Smooth muscle cell (in vitro differentiated cells): ENCODE measurements around the gene LMF1. TPM values are rescaled to one million over a fixed set of nuclear protein-coding genes. Genes with fewer than 3 reads are reported as not detected.
A peak's percentile ranks its signal among the peaks of the same experiment; 100 is the strongest.

Experiments used
- DNase-seq: peaks from one replicate; lab custom pipeline; 2025; ENCODE audit not compliant: unreplicated experiment; lab: John Stamatoyannopoulos, UW
- H2AFZ ChIP-seq: fragments of 200-600 bp; sonication (generic); 2 replicates; pipeline ENCODE4 v1.6.0; 2016; ENCODE audit warnings: antibody characterized with exemption, low read depth, mild to moderate bottlenecking
- H3F3A ChIP-seq: fragments of 200-600 bp; sonication (generic); 2 replicates; pipeline ENCODE4 v1.6.0; 2017; ENCODE audit warnings: antibody characterized with exemption, low read depth
- H3K27ac ChIP-seq: fragments of 200-600 bp; sonication (generic); 2 replicates; pipeline ENCODE4 v1.5.1; 2016; ENCODE audit warnings: low read depth, mild to moderate bottlenecking
- H3K27me3 ChIP-seq: fragments of 200-600 bp; sonication (generic); 2 replicates; pipeline ENCODE4 v1.6.1; 2016; ENCODE audit warnings: low read depth, mild to moderate bottlenecking
- H3K36me3 ChIP-seq: fragments of 200-600 bp; sonication (generic); 2 replicates; pipeline ENCODE4 v1.5.1; 2016; ENCODE audit warnings: low read depth
- H3K4me1 ChIP-seq: fragments of 200-600 bp; sonication (generic); 2 replicates; pipeline ENCODE4 v1.5.1; 2016; ENCODE audit warnings: low read depth
- H3K4me2 ChIP-seq: fragments of 200-600 bp; sonication (generic); 2 replicates; pipeline ENCODE4 v1.6.0; 2016; ENCODE audit warnings: mild to moderate bottlenecking
- H3K4me3 ChIP-seq: fragments of 200-600 bp; sonication (generic); 2 replicates; pipeline ENCODE4 v1.5.1; 2016; ENCODE audit warnings: mild to moderate bottlenecking
- H3K79me2 ChIP-seq: fragments of 200-600 bp; sonication (generic); 2 replicates; pipeline ENCODE4 v1.6.0; 2016; ENCODE audit warnings: low read depth, mild to moderate bottlenecking
- H3K9ac ChIP-seq: fragments of 200-600 bp; sonication (generic); 2 replicates; pipeline ENCODE4 v1.6.0; 2016; ENCODE audit warnings: low read depth
- H3K9me3 ChIP-seq: fragments of 200-600 bp; sonication (generic); replicated peaks from 2 replicates; pipeline ENCODE4 v1.5.1; 2016; ENCODE audit warnings: low read depth
- H4K20me1 ChIP-seq: fragments of 200-600 bp; sonication (generic); 2 replicates; pipeline ENCODE4 v1.6.0; 2016; ENCODE audit warnings: low read depth
- WGBS: methylation state at CpG from one replicate; pipeline ENCODE4 v1.1.7; 2016; ENCODE audit warnings: low lambda C conversion rate; 5-methylcytosine and 5-hydroxymethylcytosine counted together
- polyA plus RNA-seq: library from polyadenylated mRNA; unstranded; fragments of >200 nt; fragmentation: Nextera tagmentation; extraction: Ambion mirVana; gene quantifications from 2 replicates; pipeline ENCODE4 v1.2.1, GENCODE V29; 2016
- total RNA-seq: library from RNA; depleted of rRNA; stranded (reverse); fragments of >200 nt; gene quantifications from 2 replicates; pipeline ENCODE4 v1.2.3, GENCODE V29; 2014
- TF ChIP-seq, protein P1 (sequence below): fragments of 200-600 bp; sonication (generic); IDR thresholded peaks from 2 replicates; pipeline ENCODE4 v1.5.1; 2017; ENCODE audit warnings: borderline replicate concordance, mild to moderate bottlenecking, antibody characterized with exemption; ENCODE audit not compliant: insufficient read depth, poor library complexity, severe bottlenecking

The LMF1 gene
- total and polyA plus RNA-seq, 2 experiments from 2014 or later, result 25.3 to 29.8 TPM

DNA sequence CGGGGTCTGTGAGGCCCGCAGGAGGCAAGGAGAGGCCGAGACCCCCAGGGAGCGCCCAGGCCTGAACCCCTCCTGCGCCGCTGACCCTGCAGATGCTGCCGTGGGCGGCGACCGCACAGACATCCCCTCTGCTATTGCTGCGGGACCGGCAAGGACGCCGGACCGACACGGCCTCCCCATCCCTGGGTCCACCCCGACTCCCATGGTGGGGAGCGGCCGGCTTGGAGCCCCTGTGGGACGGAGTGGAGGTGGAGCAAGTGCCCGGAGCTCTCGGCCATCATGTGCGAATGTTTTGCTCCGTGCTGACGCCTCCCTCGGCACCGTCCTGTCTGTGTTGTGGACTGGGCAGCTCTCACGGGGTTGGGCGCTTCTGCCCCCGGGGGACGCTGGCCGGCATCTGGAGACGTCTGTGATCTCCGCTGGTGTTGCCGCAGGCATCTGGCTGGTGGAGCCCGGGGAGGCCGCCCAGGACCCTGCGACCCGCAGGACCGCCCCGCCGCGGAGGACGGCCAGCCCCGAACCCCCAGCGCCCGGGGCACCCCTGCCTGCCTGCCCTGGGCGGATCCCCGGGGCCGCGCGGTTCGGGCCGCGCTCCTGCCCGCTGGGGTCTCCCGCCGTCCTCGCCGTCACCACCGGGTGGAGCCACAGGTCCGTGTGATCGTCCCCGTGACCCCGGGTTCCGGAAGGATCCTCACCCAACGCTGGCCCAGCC, 157.4 kb downstream of the LMF1 start:
- H3K27ac ChIP-seq, result no peak overlapping the region
- peak overlapping the region; percentile 89 for H3K4me2 ChIP-seq
- TF ChIP-seq, protein P1, sequence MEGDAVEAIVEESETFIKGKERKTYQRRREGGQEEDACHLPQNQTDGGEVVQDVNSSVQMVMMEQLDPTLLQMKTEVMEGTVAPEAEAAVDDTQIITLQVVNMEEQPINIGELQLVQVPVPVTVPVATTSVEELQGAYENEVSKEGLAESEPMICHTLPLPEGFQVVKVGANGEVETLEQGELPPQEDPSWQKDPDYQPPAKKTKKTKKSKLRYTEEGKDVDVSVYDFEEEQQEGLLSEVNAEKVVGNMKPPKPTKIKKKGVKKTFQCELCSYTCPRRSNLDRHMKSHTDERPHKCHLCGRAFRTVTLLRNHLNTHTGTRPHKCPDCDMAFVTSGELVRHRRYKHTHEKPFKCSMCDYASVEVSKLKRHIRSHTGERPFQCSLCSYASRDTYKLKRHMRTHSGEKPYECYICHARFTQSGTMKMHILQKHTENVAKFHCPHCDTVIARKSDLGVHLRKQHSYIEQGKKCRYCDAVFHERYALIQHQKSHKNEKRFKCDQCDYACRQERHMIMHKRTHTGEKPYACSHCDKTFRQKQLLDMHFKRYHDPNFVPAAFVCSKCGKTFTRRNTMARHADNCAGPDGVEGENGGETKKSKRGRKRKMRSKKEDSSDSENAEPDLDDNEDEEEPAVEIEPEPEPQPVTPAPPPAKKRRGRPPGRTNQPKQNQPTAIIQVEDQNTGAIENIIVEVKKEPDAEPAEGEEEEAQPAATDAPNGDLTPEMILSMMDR, result peak; percentile 78
- WGBS, result 24% methylated on average over 58 of the region's 67 CpGs
- no peaks in the 10 kb centered on the region for H3K27me3 ChIP-seq
- H3K9me3 ChIP-seq, result no peaks in the 10 kb centered on the region
- peak; percentile 34 for DNase-seq
- peak overlapping the region; percentile 49 for H3K4me3 ChIP-seq
- no peaks in the 10 kb centered on the region for H4K20me1 ChIP-seq
- no peaks in the 10 kb centered on the region for H3K36me3 ChIP-seq
- H2AFZ ChIP-seq, result peak overlapping the region; percentile 23
- no peaks in the 10 kb centered on the region for H3K79me2 ChIP-seq
- H3K9ac ChIP-seq, result no peak overlapping the region
- peaks cover 8% of the 10 kb centered on the region for H3K4me1 ChIP-seq
- no peaks in the 10 kb centered on the region for H3F3A ChIP-seq

DNA sequence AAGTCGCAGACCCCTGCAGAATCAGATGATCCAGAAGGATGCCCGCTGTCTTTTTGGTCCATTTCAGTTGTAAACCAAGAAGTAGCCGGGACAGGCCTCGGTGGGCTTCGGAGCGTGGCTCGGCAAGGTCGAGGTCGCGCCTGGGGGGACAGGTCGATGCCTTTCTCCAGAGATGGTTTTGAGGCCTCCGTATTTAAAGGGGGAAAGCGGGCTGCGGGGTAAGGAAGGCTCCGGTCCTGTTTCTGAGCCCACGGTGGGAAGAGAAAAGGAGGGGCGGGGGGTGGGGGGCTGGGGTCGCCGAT, 162.7 kb downstream of the LMF1 start:
- 21% methylated on average over 18 of the region's 19 CpGs for WGBS
- Histone ChIP-seq H4K20me1 (no peaks in the 10 kb centered on the region), H3K27ac (no peak overlapping the region), H3K79me2 (no peaks in the 10 kb centered on the region), H3K9me3 (no peaks in the 10 kb centered on the region), H3K4me2 (peak overlapping the region; percentile 100), H3K9ac (peak overlapping the region; percentile 64), H3F3A (no peaks in the 10 kb centered on the region), H3K27me3 (peaks cover 3% of the 10 kb centered on the region), H3K4me3 (peak overlapping the region; percentile 78), H3K4me1 (peaks cover 8% of the 10 kb centered on the region), H2AFZ (peak overlapping the region; percentile 99), H3K36me3 (no peaks in the 10 kb centered on the region)
- DNase-seq, result no peak
- TF ChIP-seq, protein P1, result no peak

DNA sequence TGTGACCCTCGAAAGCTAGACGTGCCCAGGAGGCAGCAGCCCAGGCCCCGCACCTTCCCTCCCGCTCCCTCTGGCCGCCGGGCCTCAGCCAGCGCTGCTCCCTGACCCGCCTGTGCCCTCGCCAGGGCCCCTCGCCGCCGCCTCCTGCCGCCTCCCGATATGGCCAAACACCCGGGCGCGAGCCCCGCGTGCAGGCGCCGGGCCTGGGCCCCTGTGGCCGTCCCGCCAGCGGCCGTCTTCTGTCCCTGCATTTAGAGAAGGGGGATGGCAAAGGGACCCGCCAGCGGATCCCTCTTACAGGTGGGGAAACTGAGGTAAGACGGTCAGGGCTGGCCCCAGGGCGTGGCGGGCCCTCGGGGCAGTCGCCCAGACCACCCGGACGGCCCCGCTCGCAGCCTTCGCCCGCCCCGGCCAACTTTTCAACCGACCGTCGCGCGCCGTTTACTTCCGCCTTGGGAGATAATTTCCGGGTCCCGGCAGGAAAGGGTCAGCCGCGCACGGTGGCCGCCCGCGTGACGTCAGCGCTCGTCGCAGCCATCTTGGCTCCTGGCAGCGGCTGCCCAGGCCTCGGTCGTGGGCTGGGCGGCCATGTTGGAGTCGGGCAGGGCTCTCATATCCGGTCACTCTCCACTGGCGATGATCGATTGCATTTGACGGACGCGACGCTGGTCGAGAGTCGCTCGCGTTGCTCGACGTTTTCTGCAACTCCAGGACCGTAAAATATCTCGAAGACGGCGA, 163.3 kb downstream of the LMF1 start:
- no peaks in the 10 kb centered on the region for H3K9me3 ChIP-seq
- peak overlapping the region; percentile 93 for H3K9ac ChIP-seq
- under 1% methylated on average over 71 of the region's 80 CpGs for WGBS
- H3K4me3 ChIP-seq, result peak overlapping the region; percentile 78
- DNase-seq, result peak; percentile 71
- peaks cover 8% of the 10 kb centered on the region for H3K4me1 ChIP-seq
- H3K4me2 ChIP-seq, result peak overlapping the region; percentile 100
- H3K79me2 ChIP-seq, result no peaks in the 10 kb centered on the region
- no peaks in the 10 kb centered on the region for H3K36me3 ChIP-seq
- TF ChIP-seq, protein P1, result no peak
- H3F3A ChIP-seq, result no peaks in the 10 kb centered on the region
- peak overlapping the region; percentile 89 for H3K27ac ChIP-seq
- H4K20me1 ChIP-seq, result no peaks in the 10 kb centered on the region
- peak overlapping the region; percentile 99 for H2AFZ ChIP-seq
- peaks cover 4% of the 10 kb centered on the region for H3K27me3 ChIP-seq
